Fibroblast of pulmonary artery (primary cell): Measurements from ENCODE around the gene ATP2C1.

ENCODE experiments used
- DNase-seq: peaks from one replicate; pipeline ENCODE4 v3.0.0-alpha.2; 2010; ENCODE audit warnings: low read depth
- H3K4me3 ChIP-seq: replicated peaks from 2 replicates; pipeline ENCODE4 v1.5.1; 2011; ENCODE audit warnings: low read depth, mild to moderate bottlenecking, control low read depth, low read length, moderate library complexity
- CTCF ChIP-seq: IDR thresholded peaks from 2 replicates; pipeline ENCODE4 v1.5.1; 2011; ENCODE audit warnings: mild to moderate bottlenecking, control low read depth, low read length, inconsistent platforms; ENCODE audit errors: missing control alignments

The ATP2C1 gene

DNA sequence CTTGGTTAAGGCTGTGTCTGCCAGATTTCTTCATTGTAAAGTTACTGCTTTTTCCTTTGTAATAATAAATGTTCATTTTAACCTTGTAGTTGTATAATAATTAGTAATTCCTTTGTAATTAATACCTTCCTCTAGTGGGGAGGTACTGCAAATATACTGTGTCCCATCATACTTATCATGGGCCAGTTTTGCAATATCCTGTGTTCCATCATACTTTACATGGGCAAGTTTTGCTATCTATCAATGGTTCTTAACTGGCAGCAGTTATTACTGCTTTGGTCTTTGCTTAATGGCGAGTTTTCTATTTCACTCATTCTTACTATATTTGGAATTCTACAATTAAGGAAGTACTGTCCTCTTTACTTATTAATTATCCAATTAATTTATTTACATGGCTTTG lies 10.6 kb downstream of the ATP2C1 start:
- DNase-seq, result peak; percentile 25
- no peak overlapping the region for H3K4me3 ChIP-seq
- no peak for TF ChIP-seq CTCF

DNA sequence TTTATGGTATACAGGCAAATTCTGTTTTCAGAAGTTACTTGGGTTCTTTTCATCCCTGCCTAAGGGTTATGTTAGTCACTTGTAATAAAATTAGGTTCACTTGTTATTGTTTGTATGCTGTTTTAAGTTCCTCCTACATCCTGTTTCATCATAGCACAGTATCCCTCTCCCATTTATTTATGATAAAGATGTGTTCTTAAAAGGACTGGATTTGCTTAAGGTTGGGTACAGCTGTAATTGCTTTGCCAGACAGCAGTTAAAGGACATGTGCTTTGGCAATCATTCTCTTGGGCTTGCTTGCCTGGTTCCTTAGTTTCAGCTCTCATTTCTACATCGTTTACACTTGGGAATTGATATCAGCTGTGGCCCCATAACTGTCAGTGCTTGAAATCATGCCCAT lies 11.7 kb downstream of the ATP2C1 start:
- no peak for TF ChIP-seq CTCF
- DNase-seq, result peak; percentile 88
- H3K4me3 ChIP-seq, result no peak overlapping the region

GRCh38 chr3:130906374-130906995 lies 12.6 kb downstream of the ATP2C1 start:
- DNase-seq, result peak; percentile 39
- TF ChIP-seq CTCF, result no peak
- no peak overlapping the region for H3K4me3 ChIP-seq

DNA sequence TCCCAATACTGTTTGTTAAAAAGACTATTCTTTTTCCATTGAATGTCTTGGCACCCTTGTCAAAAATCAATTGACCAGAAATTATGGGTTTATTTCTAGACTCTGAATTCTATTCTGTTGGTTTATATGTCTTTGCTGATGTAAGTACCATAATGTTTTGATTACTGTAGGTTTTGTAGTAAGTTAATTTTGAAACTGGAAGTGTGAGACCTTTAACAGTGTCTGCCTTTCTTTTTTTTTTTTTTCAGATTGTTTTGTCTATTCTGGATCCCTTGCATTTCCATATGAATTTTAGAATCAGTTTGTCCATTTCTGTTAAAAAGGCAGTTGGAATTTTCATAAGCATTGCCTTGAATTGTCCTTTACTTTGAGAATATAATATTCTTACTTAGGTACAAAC lies 13.6 kb downstream of the ATP2C1 start:
- TF ChIP-seq CTCF, result no peak
- H3K4me3 ChIP-seq, result no peak overlapping the region
- DNase-seq, result no peak

GRCh38 chr3:130907966-130908365 lies 14.1 kb downstream of the ATP2C1 start:
- no peak overlapping the region for H3K4me3 ChIP-seq
- no peak for TF ChIP-seq CTCF
- no peak for DNase-seq

DNA sequence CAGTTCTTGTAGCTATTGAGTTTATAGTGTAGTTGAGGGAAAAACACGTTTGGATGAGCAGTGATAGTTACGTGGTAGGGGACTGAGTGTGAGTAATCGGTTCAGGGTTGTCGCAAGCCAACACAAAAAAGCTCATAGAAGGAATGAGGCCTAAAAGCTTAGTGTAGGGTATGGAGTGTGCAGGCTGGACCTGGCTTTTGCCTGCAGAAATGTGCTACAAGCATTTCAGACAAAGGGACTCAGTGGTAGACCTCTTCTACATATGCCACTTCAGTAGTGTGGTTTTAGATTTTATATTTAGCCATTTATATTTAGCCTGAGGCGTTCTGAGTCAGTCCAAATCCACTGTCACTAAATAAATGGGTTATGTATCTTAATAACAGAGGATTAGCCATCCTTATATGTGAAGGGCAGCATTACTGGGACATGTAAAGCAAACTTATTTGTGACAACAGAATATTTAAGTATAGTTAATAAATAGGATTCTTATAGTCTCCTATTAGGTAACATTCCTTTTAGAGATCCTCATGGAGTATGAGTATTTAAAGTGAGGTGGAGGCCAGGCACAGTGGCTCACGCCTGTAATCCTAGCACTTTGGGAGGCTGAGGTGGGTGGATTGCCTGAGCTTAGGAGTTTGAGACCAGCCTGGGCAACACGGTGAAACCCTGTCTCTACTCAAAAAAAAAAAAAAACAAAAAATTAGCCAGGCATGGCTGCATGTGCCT lies 21.8 kb downstream of the ATP2C1 start:
- no peak overlapping the region for H3K4me3 ChIP-seq
- TF ChIP-seq CTCF, result no peak
- no peak for DNase-seq
